Thyroid gland (tissue), 4 donors: Measurements from ENCODE around the gene IMPA2.

ENCODE experiments used
- CTCF ChIP-seq, 6 experiments: fragments of 200-600 bp in 3 of 6; fragments of 450-650 bp in 3 of 6; sonication (generic) in 3 of 6; IDR thresholded peaks; one replicate each; pipeline ENCODE4 v1.5.1; 2016 to 2019; ENCODE audit warnings: antibody characterized with exemption in 6 of 6, mild to moderate bottlenecking in 2 of 6, inconsistent platforms in 1 of 6, moderate library complexity in 1 of 6
- POLR2A ChIP-seq, 2 donors: fragments of 450-650 bp; IDR thresholded peaks; one replicate each; pipeline ENCODE4 v1.6.1; 2017; ENCODE audit warnings: antibody characterized with exemption in 2 of 2, mild to moderate bottlenecking in 2 of 2, moderate library complexity in 1 of 2

- TF ChIP-seq CTCF (IDR thresholded peaks at IDR 0.05): no peak
- TF ChIP-seq POLR2A (IDR thresholded peaks at IDR 0.05): no peak
Measured at GRCh38 chr18:11956371-11957308, 24.7 kb upstream of the IMPA2 start.
